Iris pigment epithelial cell (primary cell): ENCODE results near the gene FBXO31.
A peak's percentile ranks its signal among the peaks of the same experiment; 100 is the strongest.

Source experiments
- DNase-seq: peaks from one replicate; pipeline ENCODE4 v3.0.0-alpha.2; 2011; ENCODE audit warnings: low read depth

The FBXO31 gene

GRCh38 chr16:87309620-87310525, 73.7 kb downstream of the FBXO31 start:
- no peak for DNase-seq

DNA sequence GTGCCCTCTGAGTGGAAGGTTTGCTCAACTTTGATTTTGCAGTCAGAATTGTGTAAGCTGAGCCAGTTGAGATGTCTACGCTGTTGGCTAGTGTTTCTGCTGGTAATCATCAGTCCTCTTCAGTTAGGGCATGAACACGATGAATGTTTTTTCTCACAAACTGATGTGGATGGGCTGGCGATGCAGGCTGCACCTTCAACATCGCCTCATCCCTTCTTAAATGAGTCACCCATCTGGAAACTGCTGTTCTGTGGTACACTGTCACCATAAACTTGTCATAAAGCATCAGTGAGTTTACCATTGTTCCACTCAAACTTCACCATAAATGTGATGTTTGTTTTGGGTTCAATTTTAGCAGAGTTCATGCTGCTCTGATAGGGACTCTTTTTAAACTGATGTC, 74.8 kb downstream of the FBXO31 start:
- DNase-seq: no peak

DNA sequence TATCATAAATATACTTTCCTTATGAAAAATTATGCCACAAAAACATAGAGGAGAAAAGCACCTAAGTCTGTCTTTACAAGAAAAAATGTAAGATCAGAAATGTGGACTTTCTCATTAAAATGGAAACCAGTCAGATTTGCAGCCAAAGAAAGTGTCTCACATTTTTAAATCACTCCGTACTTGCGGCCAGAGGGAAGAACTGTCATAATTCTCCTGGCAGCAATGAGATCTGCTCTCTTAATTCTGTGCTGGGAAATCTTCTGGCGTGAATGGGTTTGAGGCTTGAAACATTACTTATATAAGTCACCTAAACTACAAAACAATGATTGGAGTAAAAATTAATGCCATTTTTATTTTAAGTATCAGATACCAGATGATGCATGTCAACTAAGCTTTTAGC, 77.1 kb downstream of the FBXO31 start:
- no peak for DNase-seq

DNA sequence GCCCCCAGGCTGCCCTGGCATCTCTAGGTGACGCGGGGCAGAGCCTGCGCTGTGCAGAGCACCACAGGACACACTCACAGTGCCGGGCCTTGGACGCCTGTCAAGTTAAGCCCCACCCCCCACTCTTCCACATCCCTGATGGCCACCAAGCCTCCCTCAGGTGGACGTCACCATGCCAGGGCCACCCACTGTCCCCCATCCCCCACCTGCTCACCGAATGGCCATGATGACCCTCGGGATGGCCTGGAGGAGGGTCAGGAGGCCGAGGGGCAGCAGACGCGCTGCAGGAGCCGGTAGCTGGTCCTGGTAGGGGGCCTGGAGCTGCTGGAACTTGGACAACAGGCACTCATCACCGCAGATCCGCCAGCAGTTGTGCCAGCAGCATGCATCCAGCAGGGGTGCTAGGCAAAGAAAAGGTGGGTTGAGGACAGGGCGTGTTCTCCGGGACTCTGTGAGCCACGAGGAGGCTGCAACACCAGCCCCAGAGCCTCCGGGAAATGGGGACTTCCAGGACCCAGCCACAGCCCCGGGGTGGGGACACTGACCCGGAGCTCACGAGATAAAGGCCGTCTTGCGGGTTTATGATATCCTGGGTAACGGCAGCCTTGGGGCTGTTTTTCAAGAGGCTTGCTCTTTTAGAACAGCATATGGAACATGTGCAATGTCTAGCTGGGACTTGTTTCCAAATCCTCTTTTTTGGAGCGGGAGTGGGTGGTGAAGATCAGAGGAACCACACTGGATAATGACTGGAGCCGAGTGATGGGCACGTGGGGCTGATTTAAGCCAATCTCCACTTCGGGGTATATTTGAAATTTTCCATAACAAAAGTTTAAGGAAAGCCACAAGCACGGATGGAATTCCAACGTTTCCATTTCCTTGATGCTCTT, 77.8 kb downstream of the FBXO31 start:
- peak; percentile 44 for DNase-seq

- DNase-seq: no peak
These were observed 78.6 kb downstream of the FBXO31 start for GRCh38 chr16:87304951-87305350.

GRCh38 chr16:87303962-87304521, 79.5 kb downstream of the FBXO31 start:
- no peak for DNase-seq

DNA sequence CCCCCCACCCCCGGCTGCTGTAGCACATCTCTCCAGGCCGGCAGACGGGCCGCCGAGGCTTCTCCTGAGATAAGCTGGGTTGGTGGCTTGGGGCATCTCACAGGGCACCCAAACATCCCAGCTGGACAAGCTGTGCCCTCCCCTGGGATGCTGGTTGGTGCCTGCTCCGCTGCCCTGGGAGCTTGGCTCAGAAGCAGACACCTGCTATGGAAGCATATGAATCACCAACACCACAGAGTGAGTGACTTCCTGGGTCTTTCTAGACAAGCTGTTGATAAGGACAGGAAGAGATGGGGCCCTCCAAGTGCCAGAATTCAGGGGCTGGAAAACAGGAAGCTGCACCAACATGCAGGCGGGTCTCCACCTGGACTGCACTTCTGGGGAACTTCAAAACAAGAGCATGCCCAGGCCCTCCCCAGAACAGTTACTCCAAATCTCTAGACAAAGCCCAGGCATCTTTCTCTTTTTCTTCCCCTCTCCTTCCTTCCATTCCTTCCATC, 80.1 kb downstream of the FBXO31 start:
- peak; percentile 43 for DNase-seq

DNA sequence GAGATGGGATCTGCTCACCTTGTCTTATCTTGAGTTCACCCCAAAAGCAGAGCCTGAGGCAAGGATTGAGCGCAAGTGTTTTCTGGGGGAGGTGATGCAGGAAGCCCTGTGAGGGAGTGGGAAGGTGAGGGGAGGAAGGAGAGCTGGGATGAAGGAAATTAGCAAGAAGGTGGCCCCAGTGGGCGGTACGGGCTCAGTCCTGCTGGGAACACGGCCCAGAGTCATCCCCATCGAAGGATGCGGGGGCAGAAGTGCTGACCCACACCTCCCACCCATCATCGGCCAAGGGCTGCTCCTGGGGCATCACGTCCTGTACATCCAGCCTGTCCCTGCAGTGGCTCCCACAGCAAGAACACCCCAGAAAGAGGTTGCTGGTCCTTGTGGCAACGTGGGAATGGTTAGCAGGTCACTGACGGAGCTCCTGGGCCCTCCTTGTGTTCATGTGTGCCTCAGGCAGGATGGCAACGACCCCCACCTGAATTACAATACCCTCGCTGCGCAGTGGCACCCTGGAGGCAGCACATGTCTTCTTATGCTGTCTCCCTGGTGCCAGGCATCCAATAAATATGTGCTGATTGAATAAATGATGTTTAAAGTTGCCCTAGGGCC, 84.6 kb downstream of the FBXO31 start:
- DNase-seq: no peak

DNA sequence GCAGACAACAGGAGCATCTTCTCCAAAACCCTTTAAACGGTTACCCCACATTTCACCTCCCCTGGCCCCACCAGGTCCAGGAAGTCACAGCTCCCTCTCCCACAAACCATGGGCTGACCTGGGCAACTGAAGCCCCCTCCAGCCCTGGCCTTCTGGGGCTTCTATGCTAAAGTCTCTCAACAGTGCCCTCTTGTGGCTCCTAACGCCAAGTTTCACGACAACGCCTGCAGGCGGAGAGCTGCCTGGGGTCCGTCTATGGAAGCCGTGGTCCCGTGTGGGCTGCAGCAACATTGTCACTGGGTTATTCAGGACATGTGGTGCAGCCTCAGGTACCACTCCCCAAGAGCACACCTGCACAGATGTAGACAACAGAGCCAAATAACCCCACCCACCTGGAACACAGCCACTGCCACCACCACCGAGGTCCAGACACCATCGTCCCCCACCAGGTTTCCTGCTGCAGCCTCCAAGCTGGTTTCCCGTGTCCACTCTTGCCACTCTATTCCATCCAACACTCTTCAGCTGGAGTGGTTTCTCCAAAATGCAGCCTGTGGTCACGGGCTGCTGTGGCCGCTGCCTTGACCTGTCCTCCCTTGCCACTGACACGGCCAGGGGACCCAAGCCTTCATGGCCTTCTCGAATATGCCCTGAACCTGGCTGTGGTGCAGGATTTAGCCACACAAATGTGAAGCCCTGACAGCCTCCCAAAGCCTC, 85.5 kb downstream of the FBXO31 start:
- no peak for DNase-seq

DNA sequence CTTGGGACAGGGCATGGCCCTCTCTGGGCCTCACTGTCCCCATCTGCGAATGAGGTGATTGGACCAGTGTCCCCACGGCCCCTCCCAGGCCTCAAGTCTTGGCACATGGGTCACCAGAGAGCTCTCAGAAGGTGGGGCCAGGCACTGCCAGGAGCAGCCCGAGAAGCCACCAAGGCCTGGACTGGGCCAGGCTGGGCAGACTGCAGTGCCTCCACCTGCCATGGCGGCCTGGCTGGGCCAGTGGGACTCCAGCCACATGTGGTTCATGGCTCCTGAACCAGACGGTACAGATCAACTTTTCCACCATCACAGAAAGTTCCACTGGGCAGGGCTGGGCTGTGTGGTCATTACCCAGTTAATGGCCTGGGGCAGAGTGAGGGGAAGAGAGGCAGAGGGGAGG, 86.2 kb downstream of the FBXO31 start:
- DNase-seq: no peak

GRCh38 chr16:87295661-87296531, 87.7 kb downstream of the FBXO31 start:
- no peak for DNase-seq

GRCh38 chr16:87295259-87295658, 88.3 kb downstream of the FBXO31 start:
- peak; percentile 31 for DNase-seq

DNA sequence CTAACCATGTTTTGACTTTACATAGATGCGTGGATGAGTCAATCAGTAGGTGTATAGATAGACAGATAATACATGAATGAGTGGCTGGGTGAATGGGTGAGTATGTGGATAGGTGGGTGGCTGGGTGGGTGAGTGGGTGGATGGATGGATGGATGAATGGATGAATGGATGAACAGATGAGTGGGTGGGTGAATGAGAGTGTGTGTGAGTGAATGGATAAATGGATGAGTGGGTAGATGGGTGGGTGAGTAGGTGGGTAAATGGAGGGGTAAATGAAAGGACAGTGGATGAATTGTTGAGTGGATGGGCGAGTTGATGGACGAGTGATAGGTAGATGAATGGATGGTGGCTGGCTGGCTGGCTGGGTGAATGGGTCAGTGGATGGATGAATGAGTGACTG, 89.6 kb downstream of the FBXO31 start:
- no peak for DNase-seq

DNA sequence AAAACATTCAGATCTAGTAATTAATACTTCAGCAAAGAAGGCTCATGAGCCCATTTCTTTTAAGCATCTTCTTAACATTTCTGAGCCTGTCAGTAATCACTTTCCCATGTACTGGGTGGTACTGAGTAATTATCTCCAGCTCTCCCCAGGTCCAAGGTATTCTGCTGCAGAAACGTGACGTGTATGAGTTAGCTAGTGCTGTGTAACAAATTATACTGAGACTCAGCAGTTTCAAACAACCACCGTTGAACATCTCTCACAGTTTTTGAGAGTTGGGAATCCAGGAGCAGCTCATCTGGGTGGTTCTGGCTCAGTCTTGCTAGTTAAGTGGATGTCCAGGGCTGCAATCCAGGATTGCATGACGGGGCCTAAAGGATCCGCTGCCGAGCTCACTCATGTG, 91.6 kb downstream of the FBXO31 start:
- DNase-seq: no peak

- DNase-seq: peak; percentile 35
These were observed 94.7 kb downstream of the FBXO31 start for GRCh38 chr16:87288753-87289362.

DNA sequence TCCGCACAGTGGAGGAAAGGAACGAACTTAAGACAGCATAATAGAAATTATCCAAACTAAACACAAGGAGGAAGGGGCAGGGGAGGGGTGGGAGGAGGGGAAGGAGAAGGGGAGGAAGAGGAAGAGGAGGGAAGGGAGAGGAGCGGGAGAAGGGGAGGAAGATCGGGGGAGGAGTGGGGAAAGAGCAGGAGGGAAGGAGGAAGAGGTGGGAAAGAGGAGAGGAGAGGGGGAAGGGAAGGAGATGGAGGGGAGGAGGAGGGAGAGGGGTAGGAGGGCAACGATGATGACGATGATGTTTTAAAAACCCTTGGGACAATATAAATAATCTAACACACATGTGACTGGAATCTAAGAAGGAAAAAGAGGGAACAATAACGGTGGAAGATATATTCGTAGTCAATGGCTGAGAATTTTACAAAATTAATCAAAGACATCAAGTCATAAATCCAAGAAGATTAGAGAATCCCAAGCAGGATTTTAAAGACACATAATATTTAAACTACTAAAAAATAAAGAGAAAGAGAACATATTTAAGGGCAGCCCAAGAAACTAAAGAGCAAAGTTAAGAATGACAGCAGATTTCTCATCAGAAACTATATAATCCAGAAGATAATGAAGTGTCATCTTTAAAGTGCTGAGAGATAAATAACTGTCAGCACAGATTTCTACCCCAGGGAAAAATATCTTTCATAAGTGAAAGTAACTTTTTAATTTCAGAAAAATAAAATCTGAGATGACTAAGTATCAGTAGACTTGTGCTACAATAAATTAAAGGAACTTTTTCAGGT, 96.5 kb downstream of the FBXO31 start:
- no peak for DNase-seq

- no peak for DNase-seq
These were observed 99.4 kb downstream of the FBXO31 start for GRCh38 chr16:87284183-87284582.

DNA sequence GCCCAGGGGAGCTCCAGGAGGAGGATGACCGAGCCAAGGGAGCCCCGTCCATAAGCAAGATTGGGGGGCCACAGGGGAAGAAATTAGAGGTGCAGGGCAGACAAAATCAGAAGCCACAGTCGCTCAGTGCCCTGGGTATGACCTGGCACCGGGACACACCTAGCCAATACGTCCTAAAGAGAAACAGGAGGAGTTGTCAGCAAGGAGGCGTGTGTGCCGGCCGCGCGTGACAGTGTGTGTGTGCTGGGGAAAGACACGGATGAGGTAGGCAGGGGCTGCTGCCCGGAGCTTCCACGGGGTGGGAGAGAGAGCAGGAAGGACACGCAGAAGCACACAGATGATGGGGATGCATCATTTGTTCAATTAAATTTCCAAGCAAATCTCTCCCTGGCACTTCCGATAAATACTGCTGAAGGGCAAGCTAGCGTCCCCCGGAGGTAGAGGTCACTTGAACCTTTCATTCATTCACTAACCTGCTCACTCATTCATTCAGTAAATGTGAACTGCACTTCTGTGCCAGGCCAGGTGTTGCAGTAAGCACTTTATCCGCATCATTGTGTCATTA, 104.4 kb downstream of the FBXO31 start:
- DNase-seq: no peak
